HCT116 (cell line): ENCODE data around the gene MRPL33. TPM values are rescaled to one million over a fixed set of nuclear protein-coding genes. Genes with fewer than 3 reads are reported as not detected.

Experiments used
- ATAC-seq: fragments of 200-7000 bp; cut with Tn5 transposase; 2 replicates; pipeline ENCODE4 v1.9.1; 2020; ENCODE audit warnings: mild to moderate bottlenecking, moderate library complexity
- BruUV-seq: library from RNA; stranded (reverse); fragments of 400-500 nt; replicated peaks from 2 replicates; lab custom pipeline; 2021; lab: Mats Ljungman, UMichigan
- CTCF ChIA-PET: fragments of 300-600 bp; sonication (Branson Sonifier 250); formaldehyde crosslinking; loops from one replicate; lab custom pipeline; 2021; ENCODE audit warnings: antibody characterized with exemption; lab: Charles Lee
- POLR2A ChIA-PET: fragments of 300-600, 350-600 bp; sonication (Branson Sonifier 250); formaldehyde crosslinking; loops from one replicate; lab custom pipeline; 2021; ENCODE audit warnings: antibody characterized with exemption; lab: Charles Lee
- RAD21 ChIA-PET, 2 experiments: fragments of 300-600 bp; sonication (Branson Sonifier 250); formaldehyde crosslinking; loops; one replicate each; lab custom pipeline; 2023; ENCODE audit warnings: low total read pairs in 2 of 2; ENCODE audit not compliant: uncharacterized antibody in 2 of 2, unreplicated experiment in 2 of 2, low non-redundant PET in 1 of 2; lab: Charles Lee
- DNase-seq: peaks from one replicate; pipeline ENCODE4 v3.0.0-alpha.2; 2010; ENCODE audit warnings: low read depth, low spot score
- H2AFZ ChIP-seq: fragments of 200-600 bp; shearing (Covaris generic), sonication (generic); 2 replicates; pipeline ENCODE4 v1.6.1; 2017; ENCODE audit warnings: low read depth, mixed run types, mixed read lengths, antibody characterized with exemption, low read length; ENCODE audit not compliant: poor library complexity, severe bottlenecking
- H3K27ac ChIP-seq: 2 replicates; pipeline ENCODE4 v1.5.1; 2012; ENCODE audit warnings: low read depth, low read length
- H3K27me3 ChIP-seq: fragments of 200-600 bp; sonication (generic); 2 replicates; pipeline ENCODE4 v1.6.1; 2016; ENCODE audit warnings: mixed run types, low read length, mixed read lengths; ENCODE audit not compliant: insufficient read depth
- H3K36me3 ChIP-seq, 2 experiments: fragments of 200-500 bp in 1 of 2; fragments of 200-600 bp in 1 of 2; sonication (Bioruptor generic) in 1 of 2; sonication (generic) in 1 of 2; 2 replicates each; pipeline versions ENCODE4 v1.5.1 to v1.6.1; 2014 to 2016; ENCODE audit warnings: low read length in 2 of 2, inconsistent platforms in 1 of 2, mixed read lengths in 1 of 2, mixed run types in 1 of 2; ENCODE audit not compliant: insufficient read depth in 2 of 2, control insufficient read depth in 1 of 2
- H3K4me1 ChIP-seq, 2 experiments: fragments of 200-600 bp in 1 of 2; sonication (generic) in 1 of 2; 2 replicates each; pipeline versions ENCODE4 v1.5.1 to v1.6.1; 2012 to 2017; ENCODE audit warnings: low read length in 2 of 2, inconsistent platforms in 1 of 2, mild to moderate bottlenecking in 1 of 2, mixed read lengths in 1 of 2, mixed run types in 1 of 2, moderate library complexity in 1 of 2; ENCODE audit not compliant: insufficient read depth in 2 of 2, control insufficient read depth in 1 of 2
- H3K4me2 ChIP-seq: fragments of 200-600 bp; sonication (generic); 2 replicates; pipeline ENCODE4 v1.6.1; 2017; ENCODE audit warnings: mixed run types, low read length, mixed read lengths
- H3K4me3 ChIP-seq, 2 experiments: fragments of 200-600 bp in 1 of 2; sonication (generic) in 1 of 2; replicated peaks in 1 of 2; 2 replicates each; pipeline ENCODE4 v1.5.1; 2011 to 2016; ENCODE audit warnings: low read length in 2 of 2, control low read depth in 1 of 2, low read depth in 1 of 2, mild to moderate bottlenecking in 1 of 2, mixed read lengths in 1 of 2, mixed run types in 1 of 2
- H3K79me2 ChIP-seq: fragments of 200-600 bp; sonication (generic); 2 replicates; pipeline ENCODE4 v1.6.1; 2017; ENCODE audit warnings: mild to moderate bottlenecking, mixed run types, low read length, moderate library complexity, mixed read lengths; ENCODE audit not compliant: insufficient read depth
- H3K9ac ChIP-seq: fragments of 200-600 bp; sonication (generic); 2 replicates; pipeline ENCODE4 v1.6.1; 2016; ENCODE audit warnings: low read length, mixed read lengths
- H3K9me2 ChIP-seq: fragments of 200-600 bp; sonication (generic), shearing (Covaris generic); 2 replicates; pipeline ENCODE4 v1.6.1; 2017; ENCODE audit warnings: mixed run types, mild to moderate bottlenecking, moderate library complexity; ENCODE audit not compliant: insufficient read depth
- H3K9me3 ChIP-seq, 2 experiments: fragments of 200-500 bp in 1 of 2; fragments of 200-600 bp in 1 of 2; sonication (Bioruptor generic) in 1 of 2; sonication (generic) in 1 of 2; 2 replicates each; pipeline ENCODE4 v1.6.1; 2014 to 2017; ENCODE audit warnings: low read length in 2 of 2, mixed read lengths in 2 of 2, inconsistent platforms in 1 of 2, low read depth in 1 of 2, mild to moderate bottlenecking in 1 of 2, mixed run types in 1 of 2, moderate library complexity in 1 of 2; ENCODE audit not compliant: control insufficient read depth in 1 of 2, insufficient read depth in 1 of 2
- H4K20me1 ChIP-seq: fragments of 200-600 bp; sonication (generic), shearing (Covaris generic); 2 replicates; pipeline ENCODE4 v1.6.1; 2017; ENCODE audit warnings: mixed run types, mild to moderate bottlenecking, moderate library complexity; ENCODE audit not compliant: insufficient read depth
- CEBPB ChIP-seq: IDR thresholded peaks from 2 replicates; pipeline ENCODE4 v1.6.1; 2012; ENCODE audit warnings: low read depth
- CTCF ChIP-seq, 3 experiments: fragments of 200-600 bp in 1 of 3; sonication (generic) in 1 of 3; IDR thresholded peaks in 2 of 3; conservative IDR thresholded peaks in 1 of 3; 2 replicates each; pipeline ENCODE4 v1.5.1; 2012 to 2017; ENCODE audit warnings: low read depth in 2 of 3, low read length in 2 of 3, antibody characterized with exemption in 1 of 3, borderline replicate concordance in 1 of 3, control low read depth in 1 of 3, mild to moderate bottlenecking in 1 of 3, mixed read lengths in 1 of 3, mixed run types in 1 of 3, moderate library complexity in 1 of 3; ENCODE audit not compliant: insufficient read depth in 1 of 3
- EGR1 ChIP-seq: IDR thresholded peaks from 2 replicates; pipeline ENCODE4 v1.6.1; 2012; ENCODE audit warnings: low read depth
- EZH2 ChIP-seq: fragments of 200-600 bp; sonication (generic); IDR thresholded peaks from 2 replicates; pipeline ENCODE4 v1.6.1; 2017; ENCODE audit warnings: antibody characterized with exemption, mixed run types
- EZH2phosphoT487 ChIP-seq: fragments of 200-600 bp; IDR thresholded peaks from 2 replicates; pipeline ENCODE4 v1.6.1; 2018; ENCODE audit warnings: antibody characterized with exemption, borderline replicate concordance
- FOSL1 ChIP-seq: IDR thresholded peaks from 2 replicates; pipeline ENCODE4 v1.6.1; 2012; ENCODE audit warnings: low read depth
- JUND ChIP-seq: IDR thresholded peaks from 2 replicates; pipeline ENCODE4 v1.6.1; 2012
- MAX ChIP-seq: IDR thresholded peaks from 2 replicates; pipeline ENCODE4 v1.6.1; 2012
- TCF7L2 ChIP-seq: IDR thresholded peaks from 2 replicates; pipeline ENCODE4 v1.7.0; 2011; ENCODE audit warnings: borderline replicate concordance, inconsistent platforms; ENCODE audit not compliant: insufficient read depth, insufficient read length; ENCODE audit errors: extremely low read depth
- ZFX ChIP-seq: fragments of 450-650 bp; IDR thresholded peaks from 2 replicates; pipeline ENCODE4 v1.6.1; 2017
- intact Hi-C: fragments of 100-400 bp; cut with micrococcal nuclease; formaldehyde crosslinking; loops from 2 replicates; pipeline ENCODE4 v1.10.0; 2022
- total RNA-seq: library from RNA; stranded (reverse); gene quantifications from one replicate; pipeline ENCODE4 v1.2.1, GENCODE V29; 2021; ENCODE audit not compliant: unreplicated experiment
- TF ChIP-seq, protein P1 (sequence below): IDR thresholded peaks from 2 replicates; pipeline ENCODE4 v1.6.1; 2012; ENCODE audit warnings: low read depth
- TF ChIP-seq, protein P2 (sequence below): IDR thresholded peaks from 2 replicates; pipeline ENCODE4 v1.6.1; 2011; ENCODE audit warnings: mild to moderate bottlenecking, low read length, moderate library complexity; ENCODE audit not compliant: insufficient replicate concordance; ENCODE audit errors: extremely low read depth

The MRPL33 gene
- total RNA-seq, 1 experiment from 2014 or later, result 66.3 TPM

DNA sequence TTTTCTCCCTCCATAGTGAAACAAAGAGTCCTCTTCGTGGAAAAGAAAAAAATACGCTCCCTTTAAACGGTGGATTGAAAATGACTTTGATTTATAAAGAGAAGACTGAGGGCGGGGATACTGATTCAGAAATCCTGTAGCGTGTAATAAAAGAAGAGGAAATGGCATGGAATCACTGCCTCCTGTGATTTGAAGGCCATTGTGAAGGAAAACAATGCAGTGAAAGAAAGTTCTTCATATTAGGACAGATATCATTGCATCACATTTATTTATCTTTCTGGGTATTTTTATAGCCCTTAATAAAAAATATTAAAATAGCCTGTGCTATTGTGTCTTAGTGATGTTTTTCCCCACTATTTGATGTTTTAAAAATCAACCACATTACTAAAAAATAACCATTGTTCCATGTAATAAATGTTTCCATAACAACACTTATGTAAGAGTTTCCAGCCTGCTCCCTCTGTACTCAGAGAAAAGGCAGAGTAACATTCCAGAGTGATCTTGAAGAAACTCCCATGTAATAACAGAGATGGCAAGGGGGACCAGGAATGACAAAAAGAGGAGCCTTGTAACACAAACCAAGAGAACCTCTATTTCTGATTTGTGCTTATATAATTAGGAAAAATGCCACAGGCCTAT is 8.0 kb downstream of the MRPL33 start:
- H3K27ac ChIP-seq, result no peak overlapping the region
- no peak overlapping the region for H3K4me3 ChIP-seq
- no peak for DNase-seq
- CTCF ChIA-PET, result no interaction called here
- intact Hi-C loops, result no loop called here
- peaks cover 50% of the 10 kb centered on the region for H3K79me2 ChIP-seq
- no peak overlapping the region for H3K9ac ChIP-seq
- no peak for ATAC-seq
- H2AFZ ChIP-seq, result no peak overlapping the region
- no peaks in the 10 kb centered on the region for H3K9me3 ChIP-seq
- RAD21 ChIA-PET, result no interaction called here
- peaks cover 5% of the 10 kb centered on the region; the same call in 1 of the 2 replicates for H4K20me1 ChIP-seq
- POLR2A ChIA-PET, result no interaction called here
- no peaks in the 10 kb centered on the region for H3K27me3 ChIP-seq
- BruUV-seq, result no TSS peak
- H3K36me3 ChIP-seq, result peaks cover 6 to 7% of the 10 kb centered on the region in 2 experiments; a peak in 2 of 4 replicates
- no peak overlapping the region for H3K4me2 ChIP-seq
- no peak for TF ChIP-seq CTCF (IDR thresholded peaks at IDR 0.05 in 2 of 3, conservative IDR thresholded peaks at IDR 0.05 in 1 of 3; ENCODE audit: borderline replicate concordance in 1 of 3, insufficient read depth in 1 of 3, low read depth in 2 of 3, low read length in 2 of 3)
- no peaks in the 10 kb centered on the region for H3K9me2 ChIP-seq
- H3K4me1 ChIP-seq, result no peaks in the 10 kb centered on the region

DNA sequence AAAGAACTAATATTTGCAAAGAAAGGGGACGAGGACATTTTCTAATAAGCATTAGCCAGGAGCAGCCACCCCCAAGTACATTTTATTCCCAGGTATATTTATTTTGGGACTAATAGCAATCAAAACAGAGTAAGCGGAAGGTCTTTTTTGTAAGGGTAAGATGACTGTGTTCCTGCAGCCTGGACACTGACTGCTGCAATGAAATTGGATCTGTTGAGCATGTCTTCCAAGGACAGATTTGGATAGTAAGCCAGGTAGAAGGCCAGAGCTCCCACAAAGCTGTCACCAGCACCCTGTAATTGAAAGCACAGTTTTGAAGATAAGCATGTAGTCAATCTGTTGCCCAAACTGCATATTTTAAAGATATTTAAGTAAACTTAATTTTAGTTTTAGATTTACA is 10.0 kb downstream of the MRPL33 start:
- ChIA-PET CTCF (no interaction called here), RAD21 (no interaction called here), POLR2A (no interaction called here)
- Histone ChIP-seq H3K9ac (no peak overlapping the region), H2AFZ (no peak overlapping the region), H3K4me2 (no peak overlapping the region), H3K4me1 (no peaks in the 10 kb centered on the region), H4K20me1 (peaks cover 5% of the 10 kb centered on the region; the same call in 1 of the 2 replicates), H3K27ac (no peak overlapping the region), H3K9me3 (no peaks in the 10 kb centered on the region), H3K9me2 (no peaks in the 10 kb centered on the region), H3K79me2 (peaks cover 31% of the 10 kb centered on the region), H3K36me3 (peaks cover 0 to 5% of the 10 kb centered on the region in 2 experiments; a peak in 1 of 4 replicates), H3K4me3 (no peak overlapping the region), H3K27me3 (no peaks in the 10 kb centered on the region)
- BruUV-seq, result no TSS peak
- intact Hi-C loops, result no loop called here
- ATAC-seq (no peak), DNase-seq (no peak)
- no peak for TF ChIP-seq ZFX
- TF ChIP-seq, protein P1, sequence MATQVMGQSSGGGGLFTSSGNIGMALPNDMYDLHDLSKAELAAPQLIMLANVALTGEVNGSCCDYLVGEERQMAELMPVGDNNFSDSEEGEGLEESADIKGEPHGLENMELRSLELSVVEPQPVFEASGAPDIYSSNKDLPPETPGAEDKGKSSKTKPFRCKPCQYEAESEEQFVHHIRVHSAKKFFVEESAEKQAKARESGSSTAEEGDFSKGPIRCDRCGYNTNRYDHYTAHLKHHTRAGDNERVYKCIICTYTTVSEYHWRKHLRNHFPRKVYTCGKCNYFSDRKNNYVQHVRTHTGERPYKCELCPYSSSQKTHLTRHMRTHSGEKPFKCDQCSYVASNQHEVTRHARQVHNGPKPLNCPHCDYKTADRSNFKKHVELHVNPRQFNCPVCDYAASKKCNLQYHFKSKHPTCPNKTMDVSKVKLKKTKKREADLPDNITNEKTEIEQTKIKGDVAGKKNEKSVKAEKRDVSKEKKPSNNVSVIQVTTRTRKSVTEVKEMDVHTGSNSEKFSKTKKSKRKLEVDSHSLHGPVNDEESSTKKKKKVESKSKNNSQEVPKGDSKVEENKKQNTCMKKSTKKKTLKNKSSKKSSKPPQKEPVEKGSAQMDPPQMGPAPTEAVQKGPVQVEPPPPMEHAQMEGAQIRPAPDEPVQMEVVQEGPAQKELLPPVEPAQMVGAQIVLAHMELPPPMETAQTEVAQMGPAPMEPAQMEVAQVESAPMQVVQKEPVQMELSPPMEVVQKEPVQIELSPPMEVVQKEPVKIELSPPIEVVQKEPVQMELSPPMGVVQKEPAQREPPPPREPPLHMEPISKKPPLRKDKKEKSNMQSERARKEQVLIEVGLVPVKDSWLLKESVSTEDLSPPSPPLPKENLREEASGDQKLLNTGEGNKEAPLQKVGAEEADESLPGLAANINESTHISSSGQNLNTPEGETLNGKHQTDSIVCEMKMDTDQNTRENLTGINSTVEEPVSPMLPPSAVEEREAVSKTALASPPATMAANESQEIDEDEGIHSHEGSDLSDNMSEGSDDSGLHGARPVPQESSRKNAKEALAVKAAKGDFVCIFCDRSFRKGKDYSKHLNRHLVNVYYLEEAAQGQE, result no peak
- no peak for TF ChIP-seq EGR1
- TF ChIP-seq, protein P2, sequence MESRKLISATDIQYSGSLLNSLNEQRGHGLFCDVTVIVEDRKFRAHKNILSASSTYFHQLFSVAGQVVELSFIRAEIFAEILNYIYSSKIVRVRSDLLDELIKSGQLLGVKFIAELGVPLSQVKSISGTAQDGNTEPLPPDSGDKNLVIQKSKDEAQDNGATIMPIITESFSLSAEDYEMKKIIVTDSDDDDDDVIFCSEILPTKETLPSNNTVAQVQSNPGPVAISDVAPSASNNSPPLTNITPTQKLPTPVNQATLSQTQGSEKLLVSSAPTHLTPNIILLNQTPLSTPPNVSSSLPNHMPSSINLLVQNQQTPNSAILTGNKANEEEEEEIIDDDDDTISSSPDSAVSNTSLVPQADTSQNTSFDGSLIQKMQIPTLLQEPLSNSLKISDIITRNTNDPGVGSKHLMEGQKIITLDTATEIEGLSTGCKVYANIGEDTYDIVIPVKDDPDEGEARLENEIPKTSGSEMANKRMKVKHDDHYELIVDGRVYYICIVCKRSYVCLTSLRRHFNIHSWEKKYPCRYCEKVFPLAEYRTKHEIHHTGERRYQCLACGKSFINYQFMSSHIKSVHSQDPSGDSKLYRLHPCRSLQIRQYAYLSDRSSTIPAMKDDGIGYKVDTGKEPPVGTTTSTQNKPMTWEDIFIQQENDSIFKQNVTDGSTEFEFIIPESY, result no peak
- TF ChIP-seq MAX, result no peak
- no peak for TF ChIP-seq EZH2phosphoT487
- no peak for TF ChIP-seq TCF7L2
- no peak for TF ChIP-seq CEBPB
- TF ChIP-seq JUND, result no peak
- no peak for TF ChIP-seq FOSL1
- TF ChIP-seq EZH2, result no peak
